Right forelimb (tissue), 1 donor: ENCODE data around the gene NEK2.
"Not testable (repeated sequence)": the region's sequence is repeated elsewhere in the genome, so short reads cannot be mapped to it uniquely, and the experiment has no call there.

Experiments used
- DNase-seq: peaks from one replicate; pipeline ENCODE4 v3.0.0-alpha.2; 2018

Gene NEK2

DNA sequence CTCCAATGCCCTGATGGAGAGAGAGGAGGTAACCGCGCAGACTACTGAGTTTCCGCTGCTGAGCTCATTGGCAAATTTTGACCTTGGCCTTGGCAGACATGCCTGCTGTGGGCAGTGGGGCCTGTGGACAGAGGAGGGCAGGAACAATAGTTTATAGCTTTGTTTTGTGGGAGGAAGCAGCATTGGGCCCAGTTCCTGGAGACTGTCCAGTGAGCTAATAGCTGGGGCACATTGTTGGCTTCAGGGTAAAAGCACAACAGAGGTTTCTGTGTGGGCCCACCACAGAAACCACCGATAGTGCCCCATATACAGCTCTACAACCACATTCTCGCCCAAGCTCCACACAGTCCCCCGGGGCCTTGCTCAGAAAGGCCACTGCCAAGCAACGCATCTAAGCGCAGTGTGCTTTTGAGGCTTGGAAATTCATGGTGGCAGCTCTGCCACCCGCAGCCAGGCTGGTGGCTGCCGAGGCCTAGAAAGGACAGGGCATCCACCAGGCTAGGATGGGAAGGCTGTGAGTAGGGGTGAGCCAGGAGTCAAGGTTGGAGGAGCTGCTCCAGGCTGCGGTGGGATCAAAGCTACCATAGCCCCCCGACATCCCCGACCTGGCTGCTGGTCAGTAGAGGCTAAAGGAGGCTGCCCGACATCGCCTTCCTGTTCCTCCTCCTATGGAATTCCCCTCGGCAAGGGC is 43.2 kb downstream of the NEK2 start:
- no peak for DNase-seq

DNA sequence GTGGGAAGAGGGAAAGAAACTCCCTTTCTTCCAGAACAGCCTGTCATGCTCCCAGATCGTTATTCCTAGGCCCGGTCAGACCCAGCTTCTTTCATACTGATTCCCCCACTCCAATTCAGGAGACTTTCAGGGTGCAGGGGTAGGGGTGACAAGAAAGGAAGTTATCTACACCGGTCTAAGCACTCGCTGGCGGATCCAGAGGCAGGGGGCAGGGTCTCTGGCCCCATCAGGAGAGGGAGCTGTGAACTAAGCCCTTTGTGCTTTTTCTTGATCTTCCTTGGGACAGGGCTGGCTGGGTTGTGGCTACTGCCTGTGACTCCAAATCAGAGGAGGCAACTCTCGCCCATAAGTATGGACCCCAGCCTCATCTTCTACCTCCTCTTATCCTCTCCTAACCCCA is 44.3 kb downstream of the NEK2 start:
- DNase-seq, result no peak

DNA sequence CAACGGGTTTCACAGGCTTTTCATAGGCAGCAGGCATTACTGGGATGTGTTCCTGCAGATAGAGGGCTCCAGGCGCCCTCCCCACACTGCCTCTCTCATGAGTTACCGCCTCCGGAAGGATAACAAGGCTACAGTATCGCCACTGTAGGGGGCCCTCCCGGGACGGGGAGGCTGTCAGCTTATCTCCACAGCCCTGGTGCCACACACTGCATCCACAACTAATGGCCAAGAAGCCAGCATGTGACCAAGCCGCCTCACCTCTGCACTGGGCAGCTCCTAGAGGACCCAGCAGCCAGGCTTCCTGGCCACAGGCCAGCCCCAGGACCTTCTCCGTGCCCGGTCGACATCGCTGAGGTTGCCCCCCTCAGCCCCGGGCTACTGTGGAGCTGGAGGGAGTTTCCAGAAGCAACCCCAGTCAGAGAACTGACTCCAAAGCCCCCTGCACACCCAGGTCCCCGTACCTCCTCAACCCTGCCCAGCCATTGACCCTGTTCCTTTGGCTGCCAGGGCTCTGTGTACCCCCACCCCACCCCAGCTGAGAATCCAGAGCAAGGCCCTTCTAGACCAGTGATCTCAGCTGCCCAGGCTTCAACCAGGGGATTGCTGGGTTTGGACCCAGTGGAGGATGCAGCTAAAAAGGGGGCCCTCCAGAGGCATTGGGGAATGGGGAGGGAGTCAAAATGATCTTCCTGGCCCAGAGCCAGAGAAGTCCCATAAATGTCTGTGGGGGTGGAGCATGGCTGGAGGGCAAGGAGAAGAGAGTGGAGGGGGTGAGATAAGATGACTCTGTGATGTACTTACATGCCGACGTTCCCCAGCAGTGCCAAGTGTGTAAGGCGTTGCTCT is 45.0 kb downstream of the NEK2 start:
- DNase-seq, result no peak

DNA sequence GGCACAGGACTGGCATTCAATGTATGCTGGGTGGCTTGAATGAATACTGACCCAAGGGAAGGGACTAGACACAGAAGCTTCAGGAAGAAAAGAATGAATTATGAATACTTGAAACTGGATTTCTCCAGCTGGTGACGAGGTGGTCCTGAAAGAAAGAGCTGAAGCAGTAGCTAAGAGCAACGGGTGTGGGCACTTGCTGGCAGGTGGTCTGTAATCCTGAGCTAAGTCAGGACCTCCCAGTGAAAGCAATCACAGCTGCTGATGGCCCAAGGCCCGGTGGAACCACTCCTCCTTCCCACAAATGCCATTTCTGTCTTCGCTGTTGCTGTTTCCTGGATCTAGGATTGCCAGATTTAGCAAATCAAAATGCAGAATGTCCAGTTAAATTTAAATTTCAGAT is 47.0 kb downstream of the NEK2 start:
- no peak for DNase-seq

DNA sequence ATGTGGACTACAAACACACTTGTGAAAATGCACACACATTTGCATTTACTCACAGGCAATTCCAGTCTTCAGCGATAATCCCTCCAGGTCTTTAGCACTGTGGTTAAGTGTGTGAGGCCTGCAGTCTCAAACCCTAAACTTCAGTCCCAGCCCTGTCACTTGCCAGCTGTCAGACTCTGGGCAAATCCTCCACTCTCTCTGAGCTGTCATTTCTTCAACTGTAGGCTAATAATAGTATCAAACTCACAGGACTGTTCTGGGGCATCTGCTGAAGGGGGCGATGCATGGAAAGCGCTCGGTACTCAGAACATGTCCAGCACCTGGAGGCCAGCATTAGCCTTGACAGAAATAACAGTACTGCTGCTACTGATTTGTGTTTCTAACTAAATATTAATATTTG is 48.2 kb downstream of the NEK2 start:
- no peak for DNase-seq

DNA sequence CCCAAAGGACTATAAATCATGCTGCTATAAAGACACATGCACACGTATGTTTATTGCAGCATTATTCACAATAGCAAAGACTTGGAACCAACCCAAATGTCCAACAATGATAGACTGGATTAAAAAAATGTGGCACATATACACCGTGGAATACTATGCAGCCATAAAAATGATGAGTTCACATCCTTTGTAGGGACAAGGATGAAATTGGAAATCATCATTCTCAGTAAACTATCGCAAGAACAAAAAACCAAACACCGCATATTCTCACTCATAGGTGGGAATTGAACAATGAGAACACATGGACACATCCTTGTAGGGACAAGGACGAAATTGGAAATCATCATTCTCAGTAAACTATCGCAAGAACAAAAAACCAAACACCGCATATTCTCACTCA is 49.6 kb downstream of the NEK2 start:
- not testable (repeated sequence) for DNase-seq

DNA sequence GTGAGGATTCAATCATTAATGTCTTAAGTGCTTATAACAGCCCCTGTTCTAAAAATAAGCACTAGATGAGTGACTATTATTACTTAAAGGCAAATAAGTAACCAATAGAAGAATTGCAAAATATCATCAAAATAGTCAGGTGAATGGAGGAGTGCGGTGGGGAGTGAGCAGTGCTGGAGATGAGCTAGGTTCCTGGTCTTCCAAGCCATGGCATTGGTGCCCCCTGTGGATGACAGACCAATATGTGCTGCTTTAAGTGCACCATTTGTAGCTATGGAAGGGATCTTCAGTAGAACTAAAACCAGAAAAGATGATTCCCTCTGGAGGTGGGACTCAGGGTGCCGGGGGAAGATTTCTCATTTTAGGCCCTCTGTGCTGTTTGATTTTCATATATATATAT is 50.4 kb downstream of the NEK2 start:
- no peak for DNase-seq

DNA sequence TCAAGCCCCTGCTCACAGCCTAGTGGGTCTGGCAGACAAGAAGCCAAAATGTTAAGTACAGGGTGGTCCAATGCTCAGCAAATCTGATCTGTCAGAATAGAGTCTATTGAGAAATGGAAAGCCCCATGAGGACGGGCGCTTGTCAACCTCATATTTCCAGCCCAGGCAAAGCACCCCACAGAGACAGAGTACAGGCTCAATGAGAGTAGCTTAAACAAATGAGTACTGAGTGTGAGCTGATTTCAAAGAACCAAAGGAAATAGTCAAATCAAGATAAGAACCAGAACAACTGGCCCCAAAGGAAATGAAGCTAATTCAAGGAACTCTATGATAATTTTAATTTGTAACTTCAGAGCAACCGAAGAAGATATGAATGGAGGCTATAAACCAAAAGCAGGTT is 51.9 kb downstream of the NEK2 start:
- no peak for DNase-seq

DNA sequence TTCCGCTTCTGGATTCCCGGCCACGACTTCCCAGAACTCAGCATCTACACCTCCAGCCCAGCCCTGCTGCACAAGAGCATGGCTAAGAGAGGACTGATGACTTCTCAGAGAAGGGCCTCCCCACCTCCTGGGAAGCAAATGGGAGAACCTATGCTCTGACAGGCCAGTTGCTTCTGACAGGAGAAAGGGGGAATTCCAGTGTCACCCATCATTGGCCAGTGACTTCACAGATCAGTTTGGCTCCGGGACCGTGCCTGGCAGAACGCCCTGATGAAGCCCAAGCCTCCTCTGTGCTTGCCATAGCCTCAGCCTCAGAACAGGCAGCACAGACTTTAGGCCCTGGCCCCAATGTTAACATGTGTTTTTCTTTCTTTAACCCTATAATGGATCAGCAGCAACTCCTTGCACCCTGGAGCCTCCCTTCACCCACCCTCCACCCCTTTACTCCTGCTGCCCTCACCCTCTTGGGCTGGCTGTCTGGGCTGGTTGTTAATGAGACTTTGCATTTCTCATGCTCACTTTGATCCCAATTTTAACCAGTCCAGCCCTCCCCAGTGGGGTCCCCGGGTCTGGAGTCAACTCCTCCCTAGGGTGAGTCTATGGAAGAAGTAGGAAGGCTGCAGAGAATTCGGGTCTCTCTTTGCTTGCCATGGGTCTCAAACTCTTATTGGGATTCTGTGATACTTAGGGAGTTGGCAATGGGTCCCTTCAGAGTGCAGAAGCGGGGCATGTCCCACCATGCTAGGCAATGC is 53.8 kb downstream of the NEK2 start:
- DNase-seq, result no peak

DNA sequence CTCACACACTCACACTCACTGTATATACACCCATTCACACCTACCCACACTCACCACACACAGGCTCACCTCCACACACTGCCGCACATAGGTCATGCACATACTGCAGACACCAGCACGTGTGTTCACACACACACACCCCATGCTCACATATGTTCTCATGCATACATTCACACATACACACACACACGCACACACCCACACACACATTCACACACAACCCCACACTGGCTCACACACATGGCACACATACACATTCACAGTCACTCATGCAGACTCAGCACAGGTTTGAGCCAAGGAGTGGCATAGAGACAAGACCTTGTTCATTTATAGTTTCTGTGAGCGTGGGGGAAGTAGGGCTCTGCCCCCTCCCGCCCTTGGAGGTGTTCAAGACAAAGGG is 55.3 kb downstream of the NEK2 start:
- no peak for DNase-seq

DNA sequence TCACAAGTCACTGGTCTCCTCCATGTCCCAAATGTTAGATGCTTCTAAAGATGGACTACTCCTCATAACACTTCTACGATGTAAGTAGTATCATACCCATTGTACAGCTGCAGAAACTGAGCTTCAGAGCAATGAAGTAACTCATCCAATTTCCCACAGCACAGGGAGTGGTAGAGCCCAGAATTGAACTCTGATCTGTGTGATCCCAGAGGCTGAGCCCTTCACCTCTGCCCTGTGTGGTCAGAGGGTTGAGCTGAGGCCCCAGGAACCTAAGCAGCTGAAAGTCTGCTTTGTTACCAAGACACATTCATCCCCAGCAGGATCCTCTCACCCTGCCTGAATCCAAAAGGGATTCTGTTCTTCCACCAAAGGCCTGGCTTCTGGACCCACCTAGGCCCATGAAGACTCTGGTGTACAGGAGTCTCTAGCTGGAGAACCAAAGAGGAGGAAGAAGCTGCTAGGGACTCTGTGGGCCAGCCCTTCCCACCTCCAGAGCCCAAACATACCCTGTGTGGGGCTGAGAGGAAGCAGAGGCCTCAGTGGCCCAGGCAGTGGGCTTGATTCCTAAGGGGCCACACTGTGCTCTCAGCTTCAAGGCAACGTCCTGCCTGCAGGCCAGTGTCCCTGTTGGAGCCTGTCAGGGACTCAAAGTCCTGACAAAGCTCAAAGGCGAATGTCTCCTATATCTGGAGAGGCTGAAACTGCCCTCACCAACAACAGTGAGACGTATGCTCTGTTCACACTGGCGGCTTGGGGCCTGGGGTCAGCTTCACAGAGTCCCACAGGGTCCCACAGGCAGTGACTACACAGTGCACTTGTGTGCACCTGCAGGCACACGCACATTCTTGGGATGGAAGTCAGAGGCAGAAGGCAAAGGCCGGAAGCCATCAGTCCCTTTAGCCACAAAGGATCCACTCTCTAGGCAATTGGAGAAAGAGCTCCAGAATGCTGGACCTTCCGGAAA is 56.1 kb downstream of the NEK2 start:
- no peak for DNase-seq

DNA sequence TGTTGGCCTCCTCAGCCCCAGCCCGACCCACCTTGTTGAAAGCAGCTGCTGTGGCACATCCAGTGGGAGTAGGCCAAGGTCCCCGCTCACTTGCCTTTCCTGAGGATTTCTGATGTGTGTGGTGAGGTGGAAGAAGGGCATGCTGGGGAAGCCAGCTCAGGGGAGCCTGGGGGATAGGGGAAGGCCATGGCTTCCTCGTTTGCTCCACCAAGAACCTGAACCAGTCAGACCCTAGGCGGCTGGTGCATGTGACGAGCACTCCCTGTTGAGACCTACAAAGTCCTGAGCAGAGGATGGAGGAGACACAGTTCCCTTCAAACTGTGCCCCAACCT is 58.5 kb downstream of the NEK2 start:
- peak; percentile 57 for DNase-seq

DNA sequence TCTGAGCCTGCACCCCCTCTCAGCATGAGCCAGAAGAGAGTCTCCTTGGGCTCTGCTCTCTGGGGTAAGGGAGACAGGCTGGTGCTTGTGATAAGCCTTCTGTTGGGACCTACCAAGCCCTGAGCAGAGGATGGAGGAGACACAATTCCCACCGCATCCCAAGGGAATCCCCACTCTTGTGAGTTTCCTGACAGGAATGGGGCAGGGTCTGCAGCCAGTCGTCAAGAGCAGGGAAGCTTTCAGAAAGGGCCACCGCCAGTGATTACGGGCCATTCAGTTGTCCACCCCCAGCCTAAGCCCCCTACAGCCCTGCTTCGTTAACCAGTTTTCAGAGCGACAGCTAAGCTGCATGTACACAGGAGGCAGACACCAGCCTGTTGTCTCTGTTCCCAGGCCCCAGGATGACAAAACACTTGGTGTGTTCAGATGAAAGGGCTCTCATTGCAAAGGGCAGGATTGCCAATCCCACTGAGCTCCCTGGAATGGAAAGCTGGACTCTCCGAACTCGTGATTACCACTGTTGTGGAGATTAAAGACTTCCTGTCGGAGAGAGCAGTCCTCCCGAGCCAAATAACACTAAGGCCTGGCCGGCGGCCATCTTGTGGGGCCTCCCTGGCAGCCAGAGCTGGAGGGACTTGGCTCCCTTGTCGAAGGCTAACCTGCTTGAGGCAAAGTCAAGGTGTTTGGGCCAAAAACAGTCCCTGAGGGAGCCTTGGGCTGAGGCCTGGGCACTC is 59.0 kb downstream of the NEK2 start:
- DNase-seq, result peak; percentile 84

DNA sequence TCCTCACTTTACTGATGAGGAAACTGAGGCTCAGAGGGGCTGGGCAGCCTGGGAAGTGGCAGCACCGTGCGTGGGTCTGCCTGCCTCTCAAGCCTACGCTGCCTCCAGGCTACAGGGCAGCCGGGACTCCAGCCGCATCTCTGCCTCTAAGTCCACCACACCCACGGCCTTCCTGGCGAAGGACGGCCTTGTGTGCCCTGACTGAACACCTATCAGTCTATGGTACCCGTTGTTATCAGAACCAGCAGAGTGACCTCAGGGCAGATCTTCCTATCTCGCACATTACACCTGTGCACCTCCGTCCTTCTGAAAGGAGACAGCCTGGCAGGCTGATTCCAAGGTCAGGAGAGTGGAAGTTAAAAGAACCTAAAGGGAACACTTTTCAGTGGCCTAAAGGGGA is 60.8 kb downstream of the NEK2 start:
- DNase-seq, result no peak

DNA sequence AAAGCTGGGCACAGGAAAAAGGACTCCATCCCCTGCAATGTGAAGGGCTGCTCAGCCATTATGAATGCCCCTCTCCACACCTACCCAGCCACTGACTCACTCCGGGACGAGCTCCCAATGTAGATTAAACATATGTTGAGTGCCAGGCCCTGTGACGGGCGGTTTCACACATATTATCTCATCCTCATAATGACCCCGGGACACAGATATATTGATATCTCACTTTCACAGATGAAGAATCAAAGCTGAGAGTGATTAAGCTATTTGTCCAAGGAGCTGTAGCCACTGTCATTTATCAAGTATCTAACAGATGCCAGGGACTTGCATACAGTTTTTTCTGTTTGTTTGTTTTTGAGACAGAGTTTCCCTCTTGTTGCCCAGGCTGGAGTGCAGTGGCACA is 61.5 kb downstream of the NEK2 start:
- DNase-seq, result no peak

DNA sequence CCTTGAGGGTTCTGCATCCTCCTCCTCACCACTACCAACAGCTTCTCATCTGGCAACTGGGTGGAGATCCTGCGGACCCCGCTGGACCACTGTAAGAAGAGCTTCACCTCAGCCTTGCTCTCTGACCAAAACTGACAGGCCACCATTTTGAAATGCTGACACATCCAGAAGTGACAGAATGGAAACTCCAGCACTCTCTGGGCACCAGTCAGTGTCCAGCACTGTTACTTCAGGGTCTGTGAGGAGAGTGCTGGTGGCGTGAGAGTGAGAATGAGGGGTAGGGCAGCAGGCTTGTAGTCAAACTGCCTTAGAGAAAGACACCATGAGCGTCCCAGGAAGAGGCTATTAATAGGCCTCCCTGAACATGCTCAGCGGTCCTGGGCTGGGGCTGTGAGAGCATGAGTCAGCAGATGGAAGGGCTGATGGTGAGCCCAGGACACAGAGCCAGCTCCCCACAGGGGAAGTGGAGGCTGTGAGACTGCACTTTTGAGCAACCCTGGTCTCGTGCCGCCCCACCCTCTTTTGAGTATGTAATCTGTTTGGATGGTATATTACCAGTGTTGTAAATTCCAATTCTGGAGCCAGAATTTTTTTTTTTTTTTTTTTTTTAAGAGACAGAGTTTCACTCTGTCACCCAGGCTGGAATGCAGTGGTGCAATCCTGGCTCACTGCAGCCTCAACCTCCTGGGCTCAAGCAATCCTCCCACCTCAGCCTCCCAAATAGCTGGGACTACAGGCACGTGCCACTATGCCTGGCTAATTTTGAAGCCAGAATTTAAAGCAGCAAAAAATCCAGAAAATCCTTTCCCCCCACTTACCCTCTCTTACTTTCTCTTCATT is 62.1 kb downstream of the NEK2 start:
- no peak for DNase-seq

DNA sequence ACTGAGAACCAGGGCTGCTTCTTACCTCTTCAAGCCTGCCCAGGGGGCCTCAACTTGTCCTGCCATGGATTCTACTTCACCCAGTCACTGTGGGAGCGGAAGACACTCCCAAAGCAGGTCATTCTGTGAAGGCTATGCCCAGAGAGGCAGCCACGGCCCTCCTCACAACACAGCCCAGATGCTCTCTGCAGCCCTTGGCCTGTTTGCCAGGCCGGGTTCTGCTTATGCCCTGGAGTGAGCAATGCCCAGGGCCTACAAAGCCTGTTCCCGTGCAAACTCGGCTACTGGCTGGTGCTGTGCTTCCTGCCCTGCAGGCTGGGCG is 62.7 kb downstream of the NEK2 start:
- no peak for DNase-seq
